Adrenal gland (tissue), 5 donors: ENCODE data around the gene SEMA4C.

ENCODE experiments used
- POLR2A ChIP-seq, 2 donors: fragments of 450-650 bp; IDR thresholded peaks; one replicate each; pipeline ENCODE4 v1.6.1; 2017; ENCODE audit warnings: antibody characterized with exemption in 2 of 2, mild to moderate bottlenecking in 2 of 2, moderate library complexity in 1 of 2
- TF ChIP-seq, protein P1 (sequence below), 6 experiments: fragments of 450-650 bp in 4 of 6; fragments of 200-600 bp in 2 of 6; sonication (generic) in 1 of 6; IDR thresholded peaks; 1 replicate in 5 of 6; 2 replicates in 1 of 6; pipeline versions ENCODE4 v1.5.1 to v1.8.0; 2016 to 2021; ENCODE audit warnings: antibody characterized with exemption in 6 of 6, mild to moderate bottlenecking in 2 of 6, moderate library complexity in 1 of 6
- donor health status: DM: no; HTN: no; CAD: no.

DNA sequence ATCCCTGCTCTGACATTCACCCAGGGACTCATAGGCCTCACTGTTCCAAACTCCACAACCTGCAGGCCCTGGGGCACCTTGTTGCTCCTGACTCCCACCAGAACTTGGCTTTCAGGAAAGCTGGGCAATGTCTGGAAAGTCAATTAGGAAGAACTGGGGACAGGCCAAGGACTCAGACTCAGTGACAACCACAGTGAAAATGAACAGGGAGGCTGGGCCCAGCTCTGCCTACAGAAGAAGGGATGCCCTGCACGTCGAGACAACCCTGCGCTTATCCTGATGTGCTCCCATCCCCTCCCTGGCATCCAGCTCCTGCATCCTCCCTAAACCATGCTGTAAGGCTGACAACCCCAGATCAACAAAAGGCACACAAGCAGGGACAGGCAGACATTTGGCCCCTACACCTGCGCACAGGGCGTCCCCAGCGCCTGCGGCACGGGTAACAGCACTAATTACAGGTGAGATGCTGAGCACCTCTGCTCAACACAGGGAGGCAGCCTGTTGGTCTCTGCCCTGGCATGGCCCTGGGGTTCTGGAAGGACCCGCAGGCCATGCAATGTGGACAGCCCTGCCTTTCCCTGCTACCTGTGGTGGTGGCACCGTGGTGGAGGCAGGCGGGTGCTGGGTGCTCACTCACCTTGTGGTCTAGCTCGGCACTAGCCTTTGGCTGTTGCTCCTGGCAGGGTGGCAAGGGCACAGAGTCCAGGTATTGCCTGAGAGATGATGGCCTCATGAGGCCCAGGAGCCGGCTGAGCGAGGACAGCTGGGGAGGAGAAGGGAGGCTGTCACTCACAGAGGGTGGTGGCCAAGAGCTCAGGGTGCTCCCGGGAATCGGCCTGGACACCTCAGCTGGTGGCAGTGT lies 23.6 kb upstream of the SEMA4C start:
- TF ChIP-seq, protein P1, sequence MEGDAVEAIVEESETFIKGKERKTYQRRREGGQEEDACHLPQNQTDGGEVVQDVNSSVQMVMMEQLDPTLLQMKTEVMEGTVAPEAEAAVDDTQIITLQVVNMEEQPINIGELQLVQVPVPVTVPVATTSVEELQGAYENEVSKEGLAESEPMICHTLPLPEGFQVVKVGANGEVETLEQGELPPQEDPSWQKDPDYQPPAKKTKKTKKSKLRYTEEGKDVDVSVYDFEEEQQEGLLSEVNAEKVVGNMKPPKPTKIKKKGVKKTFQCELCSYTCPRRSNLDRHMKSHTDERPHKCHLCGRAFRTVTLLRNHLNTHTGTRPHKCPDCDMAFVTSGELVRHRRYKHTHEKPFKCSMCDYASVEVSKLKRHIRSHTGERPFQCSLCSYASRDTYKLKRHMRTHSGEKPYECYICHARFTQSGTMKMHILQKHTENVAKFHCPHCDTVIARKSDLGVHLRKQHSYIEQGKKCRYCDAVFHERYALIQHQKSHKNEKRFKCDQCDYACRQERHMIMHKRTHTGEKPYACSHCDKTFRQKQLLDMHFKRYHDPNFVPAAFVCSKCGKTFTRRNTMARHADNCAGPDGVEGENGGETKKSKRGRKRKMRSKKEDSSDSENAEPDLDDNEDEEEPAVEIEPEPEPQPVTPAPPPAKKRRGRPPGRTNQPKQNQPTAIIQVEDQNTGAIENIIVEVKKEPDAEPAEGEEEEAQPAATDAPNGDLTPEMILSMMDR (IDR thresholded peaks at IDR 0.05), result no peak
- TF ChIP-seq POLR2A (IDR thresholded peaks at IDR 0.05), result no peak
